Activated CD4-positive, CD25-positive, alpha-beta regulatory T cell (primary cell): Measurements from ENCODE around the gene LRPAP1.
"Not testable (repeated sequence)": the region's sequence is repeated elsewhere in the genome, so short reads cannot be mapped to it uniquely, and the experiment has no call there.

ENCODE experiments used
- DNase-seq, 4 experiments: peaks; one replicate each; lab custom pipeline; 2025; lab: John Stamatoyannopoulos, UW

Gene LRPAP1

GRCh38 chr4:3560465-3560864, 28.2 kb upstream of the LRPAP1 start:
- DNase-seq = not testable (repeated sequence)

DNA sequence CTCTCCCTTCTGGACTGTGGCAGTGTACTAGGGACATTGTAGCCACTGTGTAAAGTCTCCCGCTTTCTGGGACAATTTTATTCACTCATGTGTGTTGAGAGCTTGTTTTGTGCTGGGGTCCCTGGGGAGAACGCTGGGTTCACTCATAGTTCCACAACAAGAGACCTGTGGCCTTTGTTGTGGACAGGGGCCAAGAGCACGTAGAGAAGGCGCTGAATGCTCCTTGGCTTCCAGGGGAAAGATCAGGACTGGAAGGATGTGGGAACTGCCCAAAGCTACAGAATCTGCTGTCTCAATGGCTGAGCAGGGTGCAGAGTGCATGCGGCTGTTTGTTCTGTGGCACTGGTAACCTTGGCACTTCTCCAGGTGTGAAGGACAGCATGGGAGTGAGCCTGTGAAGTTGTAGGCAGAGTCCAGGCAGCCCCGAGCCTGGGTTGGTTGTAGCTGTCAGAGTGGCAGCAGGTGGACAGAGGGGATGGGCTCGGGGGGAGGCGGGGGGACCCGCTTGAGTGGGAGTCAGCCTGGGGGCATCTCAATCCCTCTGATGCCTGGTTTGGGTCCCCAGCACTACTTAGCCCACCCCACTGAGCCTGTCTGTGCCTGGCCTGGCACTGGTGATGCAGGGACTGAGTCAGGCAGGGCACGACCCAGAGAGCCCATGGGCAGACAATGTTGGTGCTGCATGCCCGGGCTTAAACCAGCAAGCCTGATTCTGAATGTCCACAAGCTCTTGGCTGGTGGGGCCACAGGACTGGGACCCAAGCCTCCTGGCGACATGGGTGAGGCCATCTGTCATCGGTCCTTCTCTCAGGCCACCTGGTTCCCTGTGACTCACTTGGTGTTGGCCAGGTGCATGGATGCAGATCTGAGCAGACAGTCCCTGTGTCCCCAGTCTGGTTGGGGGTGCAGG, 27.4 kb upstream of the LRPAP1 start:
- DNase-seq = not testable (repeated sequence)

DNA sequence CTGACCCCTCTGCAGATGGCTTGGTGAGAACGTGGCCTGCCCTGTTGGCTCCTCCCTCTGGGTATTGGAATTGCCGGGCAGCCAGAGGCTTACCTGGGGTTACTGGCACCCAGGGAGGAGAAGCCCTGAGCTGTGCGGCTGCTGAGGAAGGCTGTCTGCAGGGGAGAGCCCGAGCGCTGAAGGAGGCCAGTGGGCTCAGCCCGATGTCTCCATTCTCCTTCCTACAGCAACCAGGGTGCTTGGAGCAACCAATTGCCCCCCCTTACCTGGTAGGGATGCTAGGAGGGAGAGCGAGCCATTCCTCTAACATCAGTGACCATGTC, 26.3 kb upstream of the LRPAP1 start:
- DNase-seq = not testable (repeated sequence)

DNA sequence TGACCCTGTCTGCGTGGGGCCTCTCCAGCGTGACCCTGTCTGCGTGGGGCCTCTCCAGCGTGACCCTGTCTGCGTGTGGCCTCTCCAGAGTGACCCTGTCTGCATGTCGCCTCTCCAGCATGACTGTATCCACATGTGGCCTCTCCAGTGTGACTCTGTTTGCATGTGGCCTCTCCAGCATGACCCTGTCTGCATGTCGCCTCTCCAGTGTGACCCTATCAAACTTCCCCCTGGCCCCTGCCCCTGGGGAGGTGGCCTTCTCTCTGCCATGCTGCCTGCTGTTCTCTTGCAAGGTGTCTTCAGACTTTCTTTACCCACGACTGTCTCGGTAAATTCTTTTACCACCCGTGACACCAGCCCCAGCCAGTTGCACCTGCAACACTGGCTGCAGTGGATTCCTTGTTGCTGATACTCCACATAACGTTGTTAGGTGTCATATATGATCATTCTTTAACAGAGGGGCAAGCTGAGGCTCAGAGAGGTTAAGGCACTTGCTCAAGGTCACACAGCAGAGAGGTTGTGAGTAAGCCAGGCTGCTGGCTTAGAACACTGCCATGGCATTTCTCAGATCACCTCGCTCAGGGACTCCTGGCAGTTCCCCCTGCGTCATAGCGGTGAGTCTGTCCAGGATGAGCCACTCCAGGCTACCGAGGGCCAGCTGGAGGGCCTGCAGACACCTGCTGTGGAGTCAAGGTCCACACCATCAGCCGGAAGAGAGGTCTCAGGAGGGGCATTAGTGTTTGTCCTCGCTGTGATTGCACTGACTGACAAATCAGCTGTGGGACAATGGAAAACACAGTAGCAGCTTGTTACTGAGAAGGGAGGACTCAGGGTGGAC, 25.7 kb upstream of the LRPAP1 start:
- not testable (repeated sequence) for DNase-seq

- DNase-seq = not testable (repeated sequence)
Observed at GRCh38 chr4:3557088-3557492, 24.9 kb upstream of the LRPAP1 start.

- not testable (repeated sequence) for DNase-seq
Observed at GRCh38 chr4:3556244-3556867, 24.1 kb upstream of the LRPAP1 start.

- DNase-seq = not testable (repeated sequence)
Observed at GRCh38 chr4:3555459-3556070, 23.3 kb upstream of the LRPAP1 start.

DNA sequence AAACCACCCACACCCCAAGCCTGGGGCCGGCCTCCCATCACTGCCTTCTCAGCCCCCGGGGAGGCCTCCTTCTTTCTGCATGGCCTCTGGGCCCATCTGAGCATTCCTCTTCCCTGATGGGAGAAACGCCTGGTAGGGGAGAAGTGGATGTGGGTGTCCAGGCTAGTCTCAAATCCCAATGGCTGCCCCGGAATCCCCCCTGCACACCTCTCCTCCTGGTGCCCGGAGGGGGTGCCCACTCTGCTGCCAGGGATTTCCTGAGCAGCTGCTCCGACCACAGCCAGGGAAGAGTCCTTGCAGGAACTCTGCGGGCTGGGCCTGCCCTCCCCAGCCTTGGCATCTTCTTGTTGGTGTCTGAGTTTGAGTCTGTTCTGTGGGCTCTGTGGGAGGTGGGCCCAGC, 19.1 kb upstream of the LRPAP1 start:
- not testable (repeated sequence) for DNase-seq

GRCh38 chr4:3550792-3551325, 18.6 kb upstream of the LRPAP1 start:
- DNase-seq = not testable (repeated sequence)

GRCh38 chr4:3550041-3550440, 17.8 kb upstream of the LRPAP1 start:
- not testable (repeated sequence) for DNase-seq

- DNase-seq = not testable (repeated sequence)
Observed at GRCh38 chr4:3549694-3550001, 17.4 kb upstream of the LRPAP1 start.

- not testable (repeated sequence) for DNase-seq
Observed at GRCh38 chr4:3548991-3549693, 16.9 kb upstream of the LRPAP1 start.

DNA sequence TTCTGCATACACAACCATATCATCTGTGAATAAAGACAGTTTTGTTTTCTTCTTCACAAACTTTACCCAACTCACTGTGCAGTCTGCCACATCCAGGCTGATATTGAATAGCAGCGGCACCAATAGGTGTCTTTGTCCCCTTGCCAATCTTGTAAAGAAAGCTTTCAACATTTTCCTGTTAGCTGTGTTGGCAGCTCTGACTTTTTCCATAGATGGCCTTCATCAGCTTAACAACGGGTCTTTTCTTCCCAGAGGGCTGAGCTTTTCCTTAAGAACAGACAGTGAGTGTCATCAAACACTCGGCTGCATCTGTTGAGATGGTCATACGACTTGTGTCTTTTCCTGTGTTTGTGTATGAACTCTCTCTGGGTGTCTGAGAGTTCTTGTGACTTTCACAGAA, 14.5 kb upstream of the LRPAP1 start:
- not testable (repeated sequence) for DNase-seq

- not testable (repeated sequence) for DNase-seq
Observed at GRCh38 chr4:3545351-3545750, 13.1 kb upstream of the LRPAP1 start.

- DNase-seq = not testable (repeated sequence)
Observed at GRCh38 chr4:3544259-3545025, 12.2 kb upstream of the LRPAP1 start.

GRCh38 chr4:3543415-3543814, 11.2 kb upstream of the LRPAP1 start:
- DNase-seq = not testable (repeated sequence)

DNA sequence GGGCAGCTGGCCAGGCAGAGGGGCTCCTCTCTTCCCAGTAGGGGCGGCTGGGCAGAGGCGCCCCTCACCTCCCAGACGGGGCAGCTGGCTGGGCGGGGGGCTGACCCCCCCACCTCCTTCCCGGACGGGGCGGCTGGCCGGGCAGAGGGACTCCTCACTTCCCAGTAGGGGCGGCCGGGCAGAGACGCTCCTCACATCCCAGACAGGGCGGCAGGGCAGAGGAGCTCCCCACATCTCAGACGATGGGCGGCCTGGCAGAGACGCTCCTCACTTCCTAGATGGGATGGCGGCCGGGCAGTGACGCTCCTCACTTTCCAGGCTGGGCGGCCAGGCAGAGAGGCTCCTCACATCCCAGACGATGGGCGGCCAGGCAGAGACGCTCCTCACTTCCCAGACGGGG, 6.7 kb upstream of the LRPAP1 start:
- DNase-seq = not testable (repeated sequence)

GRCh38 chr4:3535812-3536211, 3.6 kb upstream of the LRPAP1 start:
- DNase-seq = not testable (repeated sequence)

DNA sequence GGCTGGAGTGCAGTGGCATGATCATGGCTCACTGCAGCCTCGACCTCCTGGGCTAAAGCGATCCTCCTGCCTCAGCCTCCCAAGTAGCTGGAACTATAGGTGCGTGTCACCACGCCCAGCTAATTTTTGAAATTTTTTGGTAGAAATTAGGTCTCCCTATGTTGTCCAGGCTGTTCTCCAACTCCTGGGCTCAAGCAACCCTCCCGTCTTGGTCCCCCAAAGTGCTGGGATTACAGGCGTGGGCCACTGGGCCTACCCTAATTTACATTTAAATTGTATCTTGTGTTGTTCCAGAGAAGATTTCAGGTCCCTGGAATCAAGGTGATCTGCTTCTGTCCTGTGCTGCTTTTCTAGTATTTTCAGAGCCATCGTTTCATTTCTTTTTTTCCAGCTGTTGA, 1.2 kb upstream of the LRPAP1 start:
- DNase-seq = no peak

DNA sequence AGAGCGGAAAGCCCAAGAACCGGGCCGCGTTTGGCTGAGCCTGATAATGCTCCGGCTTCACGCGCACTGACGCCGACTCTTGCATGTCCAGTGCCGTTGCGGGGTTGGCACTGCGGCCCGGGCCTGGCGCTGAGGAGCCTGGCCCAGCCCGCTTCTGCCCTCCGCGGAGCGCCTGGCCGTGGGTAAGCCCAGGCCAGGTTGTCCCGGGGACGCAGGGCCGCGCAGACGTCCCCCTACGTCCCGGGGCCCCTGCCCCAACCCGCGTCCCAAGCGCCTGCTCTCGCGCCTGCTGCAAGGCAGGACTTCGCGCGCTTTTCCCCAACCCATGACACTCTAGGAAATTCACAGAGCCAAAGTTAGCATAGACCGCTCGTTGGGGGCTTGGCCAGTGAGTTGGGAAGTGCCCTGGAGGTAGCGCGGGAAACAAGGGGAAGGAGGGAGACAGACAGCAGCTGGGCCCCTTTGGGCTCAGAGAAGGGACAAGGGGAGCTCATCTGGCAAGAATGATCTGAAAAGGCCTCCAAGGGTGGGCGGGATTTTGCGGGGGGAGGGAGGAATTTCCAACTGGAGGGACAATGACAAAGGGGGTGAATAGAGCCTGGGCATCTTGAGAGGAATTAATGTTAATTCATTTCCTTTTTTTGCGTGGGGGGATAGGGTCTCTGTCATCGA, 665 bp upstream of the LRPAP1 start:
- no peak for DNase-seq
